IMR-90 (cell line): ENCODE measurements around the gene KLHL8. TPM values are rescaled to one million over a fixed set of nuclear protein-coding genes. Genes with fewer than 3 reads are reported as not detected.

Experiments
- ATAC-seq: fragments of 200-7000 bp; cut with Tn5 transposase; 2 replicates; pipeline ENCODE4 v1.9.1; 2020; ENCODE audit warnings: low read depth, mild to moderate bottlenecking, moderate library complexity
- BruUV-seq: library from RNA; stranded (reverse); fragments of 400-500 nt; replicated peaks from 2 replicates; lab custom pipeline; 2021; lab: Mats Ljungman, UMichigan
- CTCF ChIA-PET: fragments of 300-600 bp; formaldehyde crosslinking; extraction: SDS; loops from one replicate; lab custom pipeline; 2021; ENCODE audit warnings: antibody characterized with exemption; lab: Yijun Ruan, JAX
- POLR2A ChIA-PET: fragments of 300-600 bp; sonication (Branson Sonifier 250); formaldehyde crosslinking; loops from one replicate; lab custom pipeline; 2022; ENCODE audit warnings: antibody characterized with exemption; ENCODE audit not compliant: unreplicated experiment; lab: Charles Lee
- DNase-seq: peaks from one replicate; pipeline ENCODE4 v3.0.0; 2013
- H2AFZ ChIP-seq: replicated peaks from 2 replicates; pipeline ENCODE3; 2013; ENCODE audit warnings: low read length, mild to moderate bottlenecking; ENCODE audit not compliant: poor library complexity
- H2AK5ac ChIP-seq: 2 replicates; pipeline ENCODE4 v1.6.1; 2013; ENCODE audit warnings: low read depth, low read length, inconsistent platforms
- H2AK9ac ChIP-seq: replicated peaks from 2 replicates; pipeline ENCODE3; 2013; ENCODE audit warnings: mild to moderate bottlenecking, low read depth, low read length, moderate library complexity; ENCODE audit not compliant: poor library complexity
- H2BK120ac ChIP-seq: 2 replicates; pipeline ENCODE4 v1.6.1; 2013; ENCODE audit warnings: low read depth, low read length, inconsistent platforms
- H2BK15ac ChIP-seq: 3 replicates; pipeline ENCODE4 v1.6.1; 2013; ENCODE audit warnings: low read depth, low read length, inconsistent platforms
- H2BK20ac ChIP-seq: 2 replicates; pipeline ENCODE4 v1.6.1; 2013; ENCODE audit warnings: low read depth, mild to moderate bottlenecking, inconsistent platforms, low read length, moderate library complexity
- H2BK5ac ChIP-seq: 2 replicates; pipeline ENCODE4 v1.6.1; 2013; ENCODE audit warnings: mild to moderate bottlenecking, low read depth, low read length, inconsistent platforms; ENCODE audit not compliant: poor library complexity, severe bottlenecking
- H3K14ac ChIP-seq: replicated peaks from 2 replicates; pipeline ENCODE4 v1.6.1; 2013; ENCODE audit warnings: low read depth, low read length, inconsistent platforms
- H3K18ac ChIP-seq: 2 replicates; pipeline ENCODE4 v1.6.1; 2013; ENCODE audit warnings: low read depth, low read length, control low read depth
- H3K23ac ChIP-seq: 2 replicates; pipeline ENCODE4 v1.6.1; 2013; ENCODE audit warnings: low read depth, low read length, inconsistent platforms
- H3K27ac ChIP-seq: 2 replicates; pipeline ENCODE4 v1.5.1; 2013; ENCODE audit warnings: mild to moderate bottlenecking, control low read depth, low read length; ENCODE audit not compliant: insufficient read depth
- H3K27me3 ChIP-seq: 2 replicates; pipeline ENCODE4 v1.6.1; 2013; ENCODE audit warnings: low read length; ENCODE audit not compliant: control insufficient read depth, insufficient read depth
- H3K36me3 ChIP-seq: 2 replicates; pipeline ENCODE4 v1.6.1; 2013; ENCODE audit warnings: low read length, mixed read lengths; ENCODE audit not compliant: control insufficient read depth, insufficient read depth
- H3K4ac ChIP-seq: 2 replicates; pipeline ENCODE4 v1.6.1; 2013; ENCODE audit warnings: low read depth, low read length, inconsistent platforms
- H3K4me1 ChIP-seq: 2 replicates; pipeline ENCODE4 v1.6.1; 2013; ENCODE audit warnings: low read length, mixed read lengths; ENCODE audit not compliant: control insufficient read depth, insufficient read depth
- H3K4me2 ChIP-seq: 2 replicates; pipeline ENCODE4 v1.6.1; 2013; ENCODE audit warnings: low read depth, mild to moderate bottlenecking, control low read depth, low read length, moderate library complexity
- H3K4me3 ChIP-seq: 2 replicates; pipeline ENCODE4 v1.5.1; 2013; ENCODE audit warnings: low read depth, mild to moderate bottlenecking, control low read depth, low read length, moderate library complexity; ENCODE audit not compliant: insufficient read depth
- H3K56ac ChIP-seq: 2 replicates; pipeline ENCODE4 v1.6.1; 2013; ENCODE audit warnings: low read length, inconsistent platforms; ENCODE audit not compliant: insufficient read depth; ENCODE audit errors: extremely low read depth
- H3K79me1 ChIP-seq, 2 experiments: 2 replicates each; pipeline ENCODE4 v1.6.1; 2013; ENCODE audit warnings: low read length in 2 of 2, inconsistent platforms in 1 of 2, low read depth in 1 of 2
- H3K9ac ChIP-seq: 2 replicates; pipeline ENCODE4 v1.6.1; 2013; ENCODE audit warnings: low read depth, low read length, control low read depth
- H3K9me1 ChIP-seq: 2 replicates; pipeline ENCODE4 v1.6.1; 2013; ENCODE audit warnings: low read length, inconsistent platforms; ENCODE audit not compliant: insufficient read depth
- H3K9me3 ChIP-seq: 2 replicates; pipeline ENCODE4 v1.6.1; 2013; ENCODE audit warnings: low read length; ENCODE audit not compliant: control insufficient read depth, insufficient read depth
- H4K20me1 ChIP-seq: 2 replicates; pipeline ENCODE4 v1.6.1; 2013; ENCODE audit warnings: low read length, inconsistent platforms; ENCODE audit not compliant: insufficient read depth
- H4K5ac ChIP-seq: 2 replicates; pipeline ENCODE4 v1.6.1; 2013; ENCODE audit warnings: mild to moderate bottlenecking, low read depth, low read length, control low read depth
- H4K8ac ChIP-seq, 2 experiments: 2 replicates each; pipeline ENCODE4 v1.6.1; 2013; ENCODE audit warnings: low read depth in 2 of 2, low read length in 2 of 2, control low read depth in 1 of 2, inconsistent platforms in 1 of 2
- H4K91ac ChIP-seq: 2 replicates; pipeline ENCODE4 v1.6.1; 2013; ENCODE audit warnings: low read depth, low read length, inconsistent platforms; ENCODE audit not compliant: insufficient read depth
- BHLHE40 ChIP-seq: fragments of 150-350 bp; IDR thresholded peaks from 2 replicates; pipeline ENCODE4 v1.6.1; 2016; ENCODE audit warnings: mild to moderate bottlenecking, low read depth, low read length
- CEBPB ChIP-seq: IDR thresholded peaks from 2 replicates; pipeline ENCODE4 v1.6.1; 2012; ENCODE audit warnings: low read depth, low read length, improper control_type of control experiment
- CHD1 ChIP-seq: IDR thresholded peaks from 2 replicates; pipeline ENCODE4 v1.6.1; 2012; ENCODE audit warnings: low read depth, low read length, improper control_type of control experiment
- MAFK ChIP-seq: IDR thresholded peaks from 2 replicates; pipeline ENCODE4 v1.6.1; 2012; ENCODE audit warnings: low read depth, low read length, improper control_type of control experiment
- NFE2L2 ChIP-seq: fragments of 150-350 bp; IDR thresholded peaks from 2 replicates; pipeline ENCODE4 v1.6.1; 2016; ENCODE audit warnings: low read depth, mild to moderate bottlenecking, low read length
- POLR2A ChIP-seq: IDR thresholded peaks from 2 replicates; pipeline ENCODE4 v1.6.1; 2012; ENCODE audit warnings: mild to moderate bottlenecking, low read depth, low read length
- RAD21 ChIP-seq: IDR thresholded peaks from 2 replicates; pipeline ENCODE4 v1.6.1; 2012; ENCODE audit warnings: low read length, improper control_type of control experiment
- RCOR1 ChIP-seq: IDR thresholded peaks from 2 replicates; pipeline ENCODE4 v1.6.1; 2012; ENCODE audit warnings: mild to moderate bottlenecking, low read length, improper control_type of control experiment; ENCODE audit not compliant: insufficient replicate concordance
- RFX5 ChIP-seq: IDR thresholded peaks from 2 replicates; pipeline ENCODE4 v1.8.0; 2012; ENCODE audit warnings: low read depth, mild to moderate bottlenecking, low read length, moderate library complexity
- USF2 ChIP-seq: fragments of 150-350 bp; IDR thresholded peaks from 2 replicates; pipeline ENCODE4 v1.6.1; 2017; ENCODE audit warnings: mild to moderate bottlenecking, antibody characterized with exemption, low read length, low read depth
- WGBS, 2 experiments: methylation state at CpG; one replicate each; pipeline versions ENCODE4 v1.1.5 to v1.1.7; 2013; ENCODE audit warnings: missing lambda C conversion rate in 2 of 2; ENCODE audit not compliant: insufficient read length in 1 of 2; ENCODE audit errors: extremely low coverage in 2 of 2; 5-methylcytosine and 5-hydroxymethylcytosine counted together
- dilution Hi-C: fragments of 300-500 bp; cut with HindIII; formaldehyde crosslinking; loops from one replicate; pipeline ENCODE4 v1.14.3; 2018; ENCODE audit warnings: low sequenced_read_pairs; ENCODE audit not compliant: unreplicated experiment
- in situ Hi-C: fragments of 300-500 bp; cut with MboI; formaldehyde crosslinking; loops from 3 replicates; pipeline ENCODE4 v1.14.3; 2019; ENCODE audit warnings: low sequenced_read_pairs, inconsistent platforms, mixed read lengths
- intact Hi-C: fragments of 100-400 bp; cut with micrococcal nuclease; formaldehyde crosslinking; loops from 2 replicates; pipeline ENCODE4 v1.10.0; 2022
- polyA plus RNA-seq, 3 experiments: library from polyadenylated mRNA; depleted of rRNA; stranded (reverse); fragments of >200 nt; gene quantifications; 2 replicates each; pipeline ENCODE4 v1.2.3, GENCODE V29; 2012; ENCODE audit warnings: low replicate concordance in 1 of 3
- total RNA-seq: library from RNA; depleted of rRNA; stranded (reverse); fragments of >200 nt; gene quantifications from 2 replicates; pipeline ENCODE4 v1.2.3, GENCODE V29; 2012

KLHL8 gene
- total and polyA plus RNA-seq, 2 of the 4 experiments (the other 2 are of a cell fraction) = 3.1 to 9.5 TPM

DNA sequence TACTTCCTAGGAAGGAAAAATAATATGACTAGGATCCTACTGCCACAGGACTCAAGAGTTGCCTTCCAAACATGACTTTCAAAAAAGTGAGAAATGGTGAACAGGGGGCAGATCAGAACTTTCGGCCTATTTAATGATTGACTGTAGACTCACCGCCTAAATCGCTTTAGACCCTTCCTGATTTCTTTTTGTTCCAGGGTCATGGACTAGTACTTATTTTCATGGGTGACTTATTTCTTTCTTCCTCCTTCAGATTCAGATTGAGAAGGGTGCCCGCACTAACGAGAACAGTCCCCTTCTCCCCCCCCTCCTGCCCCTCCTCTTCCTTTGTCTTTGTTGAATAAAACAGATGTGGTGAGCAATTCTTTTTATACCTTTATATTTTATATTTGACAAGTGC is 48.0 kb upstream of the KLHL8 start:
- ATAC-seq (no peak), DNase-seq (no peak)
- Histone ChIP-seq H3K9me1 (no peaks in the 10 kb centered on the region), H3K4me1 (no peaks in the 10 kb centered on the region), H3K9ac (no peak overlapping the region), H2BK15ac (no peak overlapping the region), H2AFZ (no peak overlapping the region), H3K9me3 (no peaks in the 10 kb centered on the region), H3K56ac (no peak overlapping the region), H3K4ac (no peak overlapping the region), H2BK5ac (no peak overlapping the region), H3K27ac (no peak overlapping the region), H3K14ac (no peak overlapping the region), H4K8ac (no peak overlapping the region), H2AK9ac (no peak overlapping the region), H2AK5ac (no peak overlapping the region), H3K4me3 (no peak overlapping the region), H2BK120ac (no peak overlapping the region), H3K4me2 (no peak overlapping the region), H3K18ac (no peak overlapping the region), H2BK20ac (no peak overlapping the region), H3K36me3 (no peaks in the 10 kb centered on the region), H3K27me3 (peaks cover 9% of the 10 kb centered on the region), H4K20me1 (no peaks in the 10 kb centered on the region), H4K5ac (no peak overlapping the region), H3K79me1 (no peaks in the 10 kb centered on the region), H3K23ac (no peak overlapping the region), H4K91ac (no peak overlapping the region)
- TF ChIP-seq BHLHE40 = no peak
- no peak for TF ChIP-seq CHD1
- no peak for TF ChIP-seq RAD21
- no peak for TF ChIP-seq USF2
- no peak for TF ChIP-seq RFX5
- TF ChIP-seq MAFK = no peak
- TF ChIP-seq CEBPB = no peak
- no peak for TF ChIP-seq POLR2A
- no peak for TF ChIP-seq NFE2L2
- no peak for TF ChIP-seq RCOR1
- in situ Hi-C loops (no loop called here), intact Hi-C loops (no loop called here), dilution Hi-C loops (no loop called here)
- POLR2A ChIA-PET = no interaction called here
- CTCF ChIA-PET = no interaction called here
- WGBS, 2 experiments = 100% methylated on average over 1 of the region's 5 CpGs; no CpG with 5 or more reads in 1 of the 2 experiments
- BruUV-seq = no TSS peak
